ENCODE measurements around the gene STARD5. TPM values are rescaled to one million over a fixed set of nuclear protein-coding genes. Genes with fewer than 3 reads are reported as not detected.

The STARD5 gene
- total and polyA plus RNA-seq, 2 of the 8 experiments (the other 6 are each of a cell fraction or from before 2014, with no cell fraction given), result 5.5 to 10.4 TPM

DNA sequence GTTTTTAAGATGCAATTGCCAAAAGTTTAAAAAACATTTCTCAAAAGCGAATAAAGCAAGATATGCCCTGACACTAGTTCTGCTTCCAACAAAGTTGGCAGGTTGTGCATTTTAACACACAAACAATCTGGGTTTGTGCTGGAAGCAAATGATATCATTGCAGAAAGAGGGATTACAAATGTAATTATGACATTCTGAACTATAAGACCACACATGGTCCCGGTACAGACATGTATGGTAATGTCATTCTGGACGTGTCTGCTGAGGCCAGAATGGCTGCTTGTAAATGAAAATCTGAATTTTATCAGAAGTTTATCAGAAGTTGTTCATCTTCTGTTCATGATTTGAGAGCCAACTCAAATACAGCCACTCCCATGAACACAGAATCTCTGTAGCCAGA, 39.3 kb upstream of the STARD5 start:
- no peak for DNase-seq (ENCODE audit: low read depth in 1 of 2, low spot score in 2 of 2)
- no peak for FAIRE-seq
- ChIA-PET CTCF (ENCODE audit: partially characterized antibody) (interaction anchor here (1.4 kb wide), 1 partner anchor 17 kb away, joined by 4 read pairs; no protein-coding TSS in a partner anchor), POLR2A (ENCODE audit: partially characterized antibody) (no interaction called here)
- no peak overlapping the region for H4K8ac ChIP-seq (ENCODE audit: extremely low read depth, insufficient read depth, low read length)
- no peaks in the 10 kb centered on the region for H3K4me1 ChIP-seq (replicated peaks in 1 of 4; ENCODE audit: control insufficient read depth in 3 of 4, insufficient read depth in 4 of 4, low read length in 3 of 4)
- H3K14ac ChIP-seq (ENCODE audit: insufficient read length), result no peak overlapping the region
- H3K23ac ChIP-seq (ENCODE audit: insufficient read length), result no peak overlapping the region
- WGBS, 2 experiments (ENCODE audit: extremely low coverage in 1 of 2, insufficient coverage in 1 of 2, insufficient read length in 1 of 2, insufficient replicate concordance in 2 of 2, low coverage in 1 of 2, low lambda C conversion rate in 2 of 2, missing lambda C conversion rate in 1 of 2), result 88% methylated on average over 3 of the region's 3 CpGs; no CpG with 5 or more reads in 1 of the 2 experiments
- no peak overlapping the region for H2AK5ac ChIP-seq (ENCODE audit: low read depth, low read length)
- no peaks in the 10 kb centered on the region for H3K9me3 ChIP-seq (ENCODE audit: insufficient read depth in 2 of 2, low read depth in 1 of 2, low read length in 1 of 2)
- H4K91ac ChIP-seq (replicated peaks; ENCODE audit: insufficient read length, low read length), result no peak overlapping the region
- H3K36me3 ChIP-seq (ENCODE audit: control insufficient read depth in 2 of 4, insufficient read depth in 4 of 4, low read length in 3 of 4), result no peaks in the 10 kb centered on the region
- no peak overlapping the region for H3K27ac ChIP-seq (ENCODE audit: low read depth, low read length)
- H2BK5ac ChIP-seq (ENCODE audit: low read depth, low read length), result no peak overlapping the region
- H3K79me2 ChIP-seq (ENCODE audit: control insufficient read depth in 1 of 2, insufficient read depth in 2 of 2, low read length in 2 of 2), result no peaks in the 10 kb centered on the region
- H3K56ac ChIP-seq (replicated peaks; ENCODE audit: insufficient read length, low read depth, low read length), result no peak overlapping the region
- no peak overlapping the region for H3K4me3 ChIP-seq (ENCODE audit: extremely low read depth in 1 of 4, insufficient read depth in 2 of 4, low read depth in 3 of 4, low read length in 4 of 4)
- no peak overlapping the region for H3K4me2 ChIP-seq (ENCODE audit: insufficient read depth in 1 of 2, low read depth in 2 of 2, low read length in 2 of 2)
- H2BK12ac ChIP-seq (ENCODE audit: low read depth, low read length), result no peak overlapping the region
- H3K23me2 ChIP-seq (ENCODE audit: low read depth, low read length), result no peaks in the 10 kb centered on the region
- no peaks in the 10 kb centered on the region for H4K20me1 ChIP-seq (replicated peaks in 1 of 2; ENCODE audit: control insufficient read depth in 1 of 2, insufficient read depth in 2 of 2, low read length in 2 of 2)
- H2BK120ac ChIP-seq (replicated peaks; ENCODE audit: low read depth, low read length), result no peak overlapping the region
- no peak overlapping the region for H2BK15ac ChIP-seq (ENCODE audit: low read length)
- no peak overlapping the region for H2BK20ac ChIP-seq (ENCODE audit: low read length)
- H3K4ac ChIP-seq (replicated peaks; ENCODE audit: insufficient read length, low read depth, low read length), result no peak overlapping the region
- H4K5ac ChIP-seq (ENCODE audit: insufficient read length, low read depth, low read length), result no peak overlapping the region
- H3K18ac ChIP-seq (ENCODE audit: extremely low read depth, low read length), result no peak overlapping the region
- no peak overlapping the region for H2AFZ ChIP-seq (ENCODE audit: low read length)
- H3K79me1 ChIP-seq (ENCODE audit: low read depth, low read length), result no peaks in the 10 kb centered on the region
- no peak overlapping the region for H3K9ac ChIP-seq (replicated peaks in 1 of 4; ENCODE audit: extremely low read depth in 1 of 4, low read depth in 3 of 4, low read length in 3 of 4)
- H3K27me3 ChIP-seq (replicated peaks in 1 of 4; ENCODE audit: control insufficient read depth in 3 of 4, extremely low read depth in 1 of 4, insufficient read depth in 3 of 4, low read length in 3 of 4), result no peaks in the 10 kb centered on the region
- no peak for TF ChIP-seq CTCF (IDR thresholded peaks at IDR 0.05; ENCODE audit: control extremely low read depth in 1 of 3, insufficient read depth in 1 of 3, low read depth in 1 of 3, low read length in 3 of 3)
- no peak for TF ChIP-seq RNF2 (IDR thresholded peaks at IDR 0.05; ENCODE audit: borderline replicate concordance, low read depth, low read length, missing control alignments, poor library complexity, severe bottlenecking)
- no peak for TF ChIP-seq YY1 (IDR thresholded peaks at IDR 0.05; ENCODE audit: low read depth, low read length)
- no peak for TF ChIP-seq HDAC2 (IDR thresholded peaks at IDR 0.05; ENCODE audit: borderline replicate concordance in 1 of 2, low read depth in 2 of 2, low read length in 2 of 2)
- TF ChIP-seq CEBPB (IDR thresholded peaks at IDR 0.05; ENCODE audit: low read depth, low read length), result no peak
- no peak for TF ChIP-seq BCL11A (IDR thresholded peaks at IDR 0.05; ENCODE audit: low read depth in 2 of 2, low read length in 2 of 2)
- no peak for TF ChIP-seq POLR2A (IDR thresholded peaks at IDR 0.05; ENCODE audit: control extremely low read depth in 1 of 2, low read depth in 2 of 2, low read length in 2 of 2)
- TF ChIP-seq POLR2AphosphoS5 (IDR thresholded peaks at IDR 0.05; ENCODE audit: low read depth, low read length), result no peak
- no peak for TF ChIP-seq MAFK (IDR thresholded peaks at IDR 0.05; ENCODE audit: low read depth, low read length)
- no peak for TF ChIP-seq NRF1 (IDR thresholded peaks at IDR 0.05; ENCODE audit: low read depth, low read length)

All from H1 (cell line).